Colonic mucosa (tissue), 4 donors: ENCODE measurements around the gene FGR. TPM values are rescaled to one million over a fixed set of nuclear protein-coding genes. Genes with fewer than 3 reads are reported as not detected.
"Not testable (repeated sequence)": the region's sequence is repeated elsewhere in the genome, so short reads cannot be mapped to it uniquely, and the experiment has no call there.

ENCODE experiments used
- DNase-seq: peaks from one replicate; pipeline ENCODE4 v3.0.0-alpha.2; 2020
- H3K27ac ChIP-seq: fragments of 200-600 bp; one replicate; pipeline ENCODE4 v1.8.0; 2021
- H3K27me3 ChIP-seq: fragments of 200-600 bp; one replicate; pipeline ENCODE4 v1.8.0; 2021
- H3K36me3 ChIP-seq: fragments of 200-600 bp; one replicate; pipeline ENCODE4 v1.8.0; 2021
- H3K4me1 ChIP-seq: fragments of 200-600 bp; one replicate; pipeline ENCODE4 v1.8.0; 2021; ENCODE audit warnings: mild to moderate bottlenecking
- H3K4me3 ChIP-seq: fragments of 200-600 bp; one replicate; pipeline ENCODE4 v1.8.0; 2021
- H3K9ac ChIP-seq, 2 donors: one replicate each; pipeline ENCODE4 v1.7.0; 2013; ENCODE audit warnings: control low read depth in 2 of 2, low read depth in 2 of 2, low read length in 2 of 2
- H3K9me3 ChIP-seq: fragments of 200-600 bp; one replicate; pipeline ENCODE4 v1.8.0; 2021
- intact Hi-C: fragments of 100-400 bp; cut with DNase I; formaldehyde crosslinking; loops from one replicate; pipeline ENCODE4 v1.14.1; 2022
- total RNA-seq, 2 donors: library from RNA; stranded (reverse); fragmentation: NEBNext Ultra II Directional in 1 of 2; extraction: Animal tissue kit (Norgen Biotek cat#: 25700) in 1 of 2; gene quantifications; one replicate each; pipeline ENCODE4 v1.2.1, GENCODE V29; 2021
- TF ChIP-seq, protein P1 (sequence below): fragments of 200-600 bp; IDR thresholded peaks from one replicate; pipeline ENCODE4 v1.8.0; 2022; ENCODE audit warnings: antibody characterized with exemption, mild to moderate bottlenecking
- donor health status: healthy.
- donor health status: DM: no; HTN: no; CAD: no.
- donor health status: DM: no; HTN: no; CAD: no.

The FGR gene
- total RNA-seq, 2 donors from 2014 or later = 1.4 to 2.0 TPM

DNA sequence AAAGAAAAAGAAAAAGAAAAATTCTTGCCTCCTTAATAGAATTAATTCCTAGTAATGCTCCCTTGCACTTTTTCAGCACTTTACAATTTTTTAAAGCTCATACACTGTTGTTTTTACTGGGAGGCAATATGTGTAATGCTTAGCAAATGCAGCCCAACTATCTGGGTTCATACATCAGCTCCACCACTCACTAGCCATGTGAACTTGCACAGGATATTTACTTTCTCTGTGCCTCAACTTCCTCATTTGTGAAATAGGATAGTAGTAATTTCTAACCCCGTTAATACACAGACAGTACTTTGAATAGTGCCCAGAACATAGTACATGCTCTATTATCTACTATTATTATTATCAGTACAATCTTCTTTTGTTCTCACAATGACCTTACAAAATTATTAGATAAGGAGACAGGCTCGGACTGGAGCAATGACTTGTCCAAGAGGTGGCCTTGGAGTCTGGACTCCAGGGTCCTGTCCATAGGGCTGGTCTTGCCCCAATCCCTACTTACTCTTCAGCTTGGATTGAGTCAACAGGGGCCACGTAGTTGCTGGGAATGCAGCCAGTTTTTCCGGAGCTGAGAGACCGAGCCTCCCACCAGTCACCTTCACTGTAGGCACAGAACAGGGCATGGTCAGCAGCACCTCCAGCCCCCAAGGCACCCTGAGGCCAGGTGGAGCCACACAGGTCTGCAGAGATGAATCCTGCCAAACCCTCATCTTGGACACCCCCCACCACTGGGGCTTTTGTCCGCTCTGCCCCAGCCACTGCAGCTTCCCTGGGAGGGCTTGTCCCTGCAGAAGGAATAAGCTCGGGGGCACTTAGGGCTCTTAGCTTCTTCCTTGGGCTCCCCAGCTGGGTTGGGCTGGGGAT, 13.7 kb downstream of the FGR start:
- Histone ChIP-seq H3K9me3 (no peaks in the 10 kb centered on the region), H3K36me3 (no peaks in the 10 kb centered on the region), H3K4me3 (no peak overlapping the region), H3K9ac (no peak overlapping the region), H3K4me1 (no peaks in the 10 kb centered on the region), H3K27me3 (no peaks in the 10 kb centered on the region), H3K27ac (no peak overlapping the region)
- no peak for DNase-seq
- TF ChIP-seq, protein P1, sequence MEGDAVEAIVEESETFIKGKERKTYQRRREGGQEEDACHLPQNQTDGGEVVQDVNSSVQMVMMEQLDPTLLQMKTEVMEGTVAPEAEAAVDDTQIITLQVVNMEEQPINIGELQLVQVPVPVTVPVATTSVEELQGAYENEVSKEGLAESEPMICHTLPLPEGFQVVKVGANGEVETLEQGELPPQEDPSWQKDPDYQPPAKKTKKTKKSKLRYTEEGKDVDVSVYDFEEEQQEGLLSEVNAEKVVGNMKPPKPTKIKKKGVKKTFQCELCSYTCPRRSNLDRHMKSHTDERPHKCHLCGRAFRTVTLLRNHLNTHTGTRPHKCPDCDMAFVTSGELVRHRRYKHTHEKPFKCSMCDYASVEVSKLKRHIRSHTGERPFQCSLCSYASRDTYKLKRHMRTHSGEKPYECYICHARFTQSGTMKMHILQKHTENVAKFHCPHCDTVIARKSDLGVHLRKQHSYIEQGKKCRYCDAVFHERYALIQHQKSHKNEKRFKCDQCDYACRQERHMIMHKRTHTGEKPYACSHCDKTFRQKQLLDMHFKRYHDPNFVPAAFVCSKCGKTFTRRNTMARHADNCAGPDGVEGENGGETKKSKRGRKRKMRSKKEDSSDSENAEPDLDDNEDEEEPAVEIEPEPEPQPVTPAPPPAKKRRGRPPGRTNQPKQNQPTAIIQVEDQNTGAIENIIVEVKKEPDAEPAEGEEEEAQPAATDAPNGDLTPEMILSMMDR = no peak
- intact Hi-C loops = no loop called here

DNA sequence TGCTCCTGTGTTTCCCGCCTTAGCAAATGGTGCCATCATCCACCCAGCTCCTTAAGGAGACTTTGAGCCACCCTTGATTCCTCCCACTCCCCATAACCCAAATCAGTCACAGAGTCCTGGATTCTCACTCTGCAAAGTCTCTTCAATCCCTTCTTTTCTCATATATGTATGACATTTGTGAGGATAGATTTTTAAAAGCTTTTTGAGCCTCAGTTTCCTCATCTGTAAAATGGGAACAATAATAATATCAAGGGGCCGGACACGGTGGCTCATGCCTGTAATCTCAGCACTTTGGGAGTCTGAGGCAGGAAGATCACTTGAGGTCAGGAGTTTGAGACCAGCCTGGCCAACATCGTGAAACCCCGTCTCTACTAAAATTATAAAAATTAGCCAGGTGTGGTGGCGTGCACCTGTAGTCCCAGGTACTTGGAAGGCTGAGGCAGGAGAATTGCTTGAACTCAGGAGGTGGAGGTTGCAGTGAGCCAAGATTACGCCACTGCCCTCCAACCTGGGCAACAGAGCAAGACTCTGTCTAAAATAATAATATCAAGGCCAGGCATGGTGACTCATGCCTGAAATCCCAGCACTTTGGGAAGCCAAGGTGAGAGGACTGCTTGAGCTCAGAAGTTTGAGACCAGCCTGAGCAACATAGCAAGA, 15.1 kb downstream of the FGR start:
- H3K9me3 ChIP-seq, H3K4me3 ChIP-seq, H3K4me1 ChIP-seq, DNase-seq, H3K27ac ChIP-seq, H3K27me3 ChIP-seq, H3K36me3 ChIP-seq, intact Hi-C loops, H3K9ac ChIP-seq: not testable (repeated sequence)

DNA sequence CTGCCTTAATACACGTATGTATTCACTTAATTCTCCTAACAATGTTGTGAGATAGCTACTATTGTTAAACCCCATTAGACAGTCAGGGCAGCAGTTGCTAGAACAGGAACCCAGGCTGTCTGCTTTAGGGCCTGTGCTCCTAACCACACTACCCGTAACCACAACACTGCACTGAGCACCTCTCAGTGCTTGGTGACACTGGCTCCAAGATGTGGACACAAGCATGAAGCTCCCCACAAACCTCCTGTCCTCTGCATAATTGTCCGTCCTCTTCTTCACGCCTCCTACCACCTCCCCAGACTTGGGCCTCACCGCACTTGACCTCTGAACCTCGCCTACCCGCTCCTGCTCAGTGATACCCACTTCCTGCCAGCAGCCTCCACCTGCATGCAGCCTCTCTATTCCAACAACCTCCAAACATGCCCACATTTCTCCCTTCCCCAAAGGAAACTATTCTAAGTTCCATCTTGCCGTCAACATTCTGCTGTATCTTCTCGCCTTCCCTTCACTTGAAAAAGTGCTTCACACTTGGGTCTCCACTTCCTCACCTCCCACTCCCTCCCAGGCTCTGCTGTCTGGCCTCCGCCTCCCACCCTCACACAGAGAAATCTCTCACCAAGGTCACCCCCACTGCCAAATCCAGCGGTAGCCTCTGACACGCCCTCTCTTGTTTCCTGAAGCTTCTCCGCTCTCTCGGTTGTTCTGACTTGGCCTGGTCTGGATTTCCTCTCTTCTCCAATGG, 16.5 kb downstream of the FGR start:
- Histone ChIP-seq H3K4me1 (no peaks in the 10 kb centered on the region), H3K36me3 (no peaks in the 10 kb centered on the region), H3K9me3 (no peaks in the 10 kb centered on the region), H3K27me3 (no peaks in the 10 kb centered on the region), H3K27ac (no peak overlapping the region), H3K4me3 (no peak overlapping the region), H3K9ac (no peak overlapping the region)
- DNase-seq = no peak
- intact Hi-C loops = no loop called here
- TF ChIP-seq, protein P1 = no peak

DNA sequence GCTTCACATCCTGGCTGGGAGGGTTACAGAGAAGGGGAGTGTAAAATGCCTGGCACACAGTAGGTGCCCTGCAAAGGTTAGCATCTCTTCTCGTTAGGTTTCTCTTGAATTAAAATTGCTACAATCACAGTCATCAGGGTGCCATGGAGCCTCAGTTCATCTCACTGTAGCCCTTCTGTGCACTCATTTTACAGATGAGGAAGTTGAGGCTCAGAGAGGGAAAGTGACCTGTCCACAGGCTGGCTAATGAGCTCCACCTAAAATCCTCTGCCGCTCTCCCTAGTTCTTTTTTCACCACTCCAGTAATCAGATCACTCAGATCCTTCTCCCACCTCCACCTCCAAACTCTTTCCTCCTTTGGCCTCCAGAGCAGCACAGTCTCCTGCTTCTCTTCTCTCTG, 17.6 kb downstream of the FGR start:
- H3K4me1 ChIP-seq = no peaks in the 10 kb centered on the region
- no peaks in the 10 kb centered on the region for H3K27me3 ChIP-seq
- H3K4me3 ChIP-seq = no peak overlapping the region
- DNase-seq = no peak
- no peak overlapping the region for H3K27ac ChIP-seq
- no peaks in the 10 kb centered on the region for H3K9me3 ChIP-seq
- intact Hi-C loops = no loop called here
- TF ChIP-seq, protein P1 = no peak
- no peaks in the 10 kb centered on the region for H3K36me3 ChIP-seq
- H3K9ac ChIP-seq = no peak overlapping the region

DNA sequence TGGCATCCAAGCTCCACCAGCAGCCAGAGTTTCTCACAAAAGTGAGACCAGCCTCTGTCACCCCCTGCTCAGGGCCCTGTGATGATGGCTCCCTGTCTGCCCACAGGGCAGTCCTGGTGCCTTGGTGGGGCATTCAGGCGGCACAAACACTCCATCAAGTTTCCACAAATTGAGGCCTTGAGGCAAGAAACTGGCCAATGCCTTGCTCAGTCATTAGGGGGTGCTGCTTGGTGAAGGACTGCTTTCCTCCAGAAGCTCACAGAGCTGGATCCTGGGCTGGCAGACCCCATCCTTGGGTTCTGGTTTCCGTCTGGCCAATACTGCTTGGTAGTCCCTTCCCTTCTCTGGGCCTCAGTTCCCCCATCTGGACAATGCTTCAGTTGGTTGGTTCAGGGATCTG, 18.5 kb downstream of the FGR start:
- DNase-seq = no peak
- TF ChIP-seq, protein P1 = no peak
- H3K9me3 ChIP-seq = no peaks in the 10 kb centered on the region
- H3K27me3 ChIP-seq = no peaks in the 10 kb centered on the region
- intact Hi-C loops = no loop called here
- no peaks in the 10 kb centered on the region for H3K36me3 ChIP-seq
- no peak overlapping the region for H3K9ac ChIP-seq
- no peak overlapping the region for H3K27ac ChIP-seq
- H3K4me3 ChIP-seq = no peak overlapping the region
- no peaks in the 10 kb centered on the region for H3K4me1 ChIP-seq
